Activated CD4-positive, alpha-beta T cell treated with anti-CD3 and anti-CD28 coated beads for 36 hours (primary cell): ENCODE measurements around the gene LYZL6. TPM values are rescaled to one million over a fixed set of nuclear protein-coding genes. Genes with fewer than 3 reads are reported as not detected.
A peak's percentile ranks its signal among the peaks of the same experiment; 100 is the strongest.

Experiments
- ATAC-seq: fragments of 200-7000 bp; cut with Tn5 transposase; one replicate; pipeline ENCODE4 v1.10.0; 2021; ENCODE audit warnings: mild to moderate bottlenecking, moderate library complexity
- CTCF ChIA-PET: fragments of 350-600 bp; sonication (Branson Sonifier 250); formaldehyde crosslinking; loops from one replicate; lab custom pipeline; 2021; ENCODE audit warnings: antibody characterized with exemption; lab: Charles Lee
- POLR2A ChIA-PET: fragments of 350-600 bp; sonication (Branson Sonifier 250); formaldehyde crosslinking; loops from one replicate; lab custom pipeline; 2021; ENCODE audit warnings: antibody characterized with exemption, inconsistent platforms; lab: Charles Lee
- DNase-seq: peaks from one replicate; pipeline ENCODE4 v3.0.0-alpha.2; 2020
- H3K27ac Mint-ChIP-seq: one replicate; pipeline ENCODE4 v1.8.0; 2021; ENCODE audit warnings: mixed read lengths
- H3K27me3 Mint-ChIP-seq: one replicate; pipeline ENCODE4 v1.8.0; 2021; ENCODE audit warnings: mixed read lengths
- H3K36me3 Mint-ChIP-seq: one replicate; pipeline ENCODE4 v1.8.0; 2021; ENCODE audit warnings: low read depth, mixed read lengths
- H3K4me1 Mint-ChIP-seq: one replicate; pipeline ENCODE4 v1.8.0; 2021; ENCODE audit warnings: mixed read lengths
- H3K4me3 Mint-ChIP-seq: one replicate; pipeline ENCODE4 v1.8.0; 2021; ENCODE audit warnings: mild to moderate bottlenecking, moderate library complexity, mixed read lengths
- H3K9me3 Mint-ChIP-seq: one replicate; pipeline ENCODE4 v1.8.0; 2021; ENCODE audit warnings: low read depth, mixed read lengths
- intact Hi-C, 2 experiments: fragments of 100-400 bp; cut with DNase I in 1 of 2; cut with micrococcal nuclease in 1 of 2; formaldehyde crosslinking; loops; one replicate each; pipeline versions ENCODE4 v1.14.2 to v1.15.1; 2022 to 2024; cut with DNase I, micrococcal nuclease
- total RNA-seq, 2 experiments: library from RNA; stranded (reverse); gene quantifications; one replicate each; pipeline ENCODE4 v1.2.3, GENCODE V29; 2021

LYZL6 gene
- total RNA-seq, 2 experiments from 2014 or later = not detected

DNA sequence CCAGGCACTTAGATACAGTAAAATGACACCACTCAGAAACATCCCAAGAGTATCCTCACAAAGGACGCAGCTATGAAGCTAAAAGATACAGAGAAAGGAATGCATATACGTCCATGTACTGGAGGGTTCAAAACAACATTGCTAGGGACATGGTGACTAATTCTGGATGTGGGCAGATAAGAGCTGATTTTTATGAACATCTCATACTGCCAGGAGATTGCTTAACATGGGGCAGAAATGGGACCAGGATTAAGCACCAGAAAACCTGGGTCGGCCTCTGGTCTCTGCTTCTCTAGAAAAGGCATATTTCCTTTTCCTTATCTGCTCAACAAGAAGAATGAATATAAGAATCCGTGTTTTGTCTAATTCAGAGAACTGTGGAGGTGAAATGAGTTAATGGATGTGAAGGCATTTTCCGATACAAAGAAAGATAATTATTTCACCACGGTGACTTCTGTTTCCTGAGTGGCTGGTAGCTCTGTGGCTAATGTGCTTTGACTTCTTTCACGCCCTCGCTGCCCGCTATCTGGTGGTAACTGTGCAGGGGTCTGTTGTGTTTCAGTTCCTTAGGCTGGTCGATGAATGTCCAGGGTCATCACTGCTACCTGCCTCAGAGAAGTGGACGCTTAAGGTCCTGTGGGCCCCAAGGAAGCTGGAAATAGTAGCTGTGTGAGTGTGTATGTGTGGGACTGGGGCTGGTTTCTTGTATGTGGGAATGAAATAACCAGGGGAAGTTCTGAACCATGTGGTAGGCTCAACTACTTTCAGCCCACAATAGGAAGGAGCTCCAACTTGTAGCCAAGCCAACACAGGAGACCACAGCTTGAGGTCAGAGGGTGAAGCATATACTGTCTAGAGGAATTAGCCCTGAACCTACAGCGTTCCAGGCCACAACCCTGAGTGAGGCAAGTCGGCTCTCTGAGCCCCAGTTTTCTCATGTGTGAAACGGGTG is 47.6 kb downstream of the LYZL6 start:
- intact Hi-C loops = no loop called here
- Mint-ChIP-seq H3K27ac (peak overlapping the region; percentile 65), H3K27me3 (no peaks in the 10 kb centered on the region), H3K4me1 (peaks cover 41% of the 10 kb centered on the region), H3K9me3 (no peaks in the 10 kb centered on the region), H3K36me3 (no peaks in the 10 kb centered on the region), H3K4me3 (no peak overlapping the region)
- POLR2A ChIA-PET = interaction anchor here (0.7 to 1.0 kb wide), 2 partner anchors 14 to 15 kb away, joined by 3 to 4 read pairs; no protein-coding TSS in a partner anchor
- peak; percentile 52 for ATAC-seq
- peak; percentile 47 for DNase-seq
- CTCF ChIA-PET = interaction anchor here (0.6 to 1.2 kb wide), 2 partner anchors 12 to 587 kb away, joined by 3 to 4 read pairs; no protein-coding TSS in a partner anchor

DNA sequence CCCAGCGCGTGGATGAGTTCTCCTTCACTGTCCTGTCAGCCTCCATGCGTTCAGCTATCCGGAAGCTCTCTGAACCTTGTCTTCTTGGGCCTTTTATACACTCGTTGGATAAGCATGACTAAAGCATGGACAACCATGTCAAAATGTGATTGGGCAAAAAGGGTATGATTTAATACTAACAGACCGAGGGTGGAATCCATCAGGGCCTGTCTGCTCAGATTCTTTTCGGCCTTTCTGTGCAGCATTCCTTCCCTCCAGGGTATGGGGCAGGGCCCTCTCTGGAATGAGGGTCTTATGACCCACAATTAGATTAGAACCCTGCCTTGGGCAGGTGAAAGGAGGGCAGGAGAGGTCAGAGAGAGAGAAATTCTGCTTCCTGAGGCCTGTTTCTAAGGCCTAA is 49.3 kb downstream of the LYZL6 start:
- ChIA-PET POLR2A (no interaction called here), CTCF (no interaction called here)
- Mint-ChIP-seq H3K9me3 (no peaks in the 10 kb centered on the region), H3K36me3 (no peaks in the 10 kb centered on the region), H3K27ac (no peak overlapping the region), H3K4me1 (peaks cover 50% of the 10 kb centered on the region), H3K4me3 (no peak overlapping the region), H3K27me3 (no peaks in the 10 kb centered on the region)
- intact Hi-C loops = no loop called here
- no peak for ATAC-seq
- no peak for DNase-seq

DNA sequence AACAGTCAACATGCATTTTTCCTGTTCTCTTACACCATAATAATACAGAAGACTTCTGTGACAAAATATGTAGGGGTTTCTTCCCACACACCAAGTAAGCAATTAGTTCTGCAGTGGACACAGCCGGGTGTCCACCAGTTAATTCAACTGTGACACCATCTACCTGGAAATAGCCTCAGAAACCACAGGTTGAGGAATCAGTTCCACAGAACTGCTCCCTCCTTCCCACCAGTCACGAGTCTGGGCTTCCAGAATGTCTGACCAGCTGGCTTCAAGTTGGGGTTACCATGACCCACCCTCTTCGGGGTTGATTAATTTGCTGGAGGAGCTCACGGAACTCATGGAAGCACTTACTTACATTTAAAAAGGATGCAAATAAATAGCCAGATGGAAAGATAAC is 49.8 kb downstream of the LYZL6 start:
- ATAC-seq = no peak
- H3K36me3 Mint-ChIP-seq = no peaks in the 10 kb centered on the region

DNA sequence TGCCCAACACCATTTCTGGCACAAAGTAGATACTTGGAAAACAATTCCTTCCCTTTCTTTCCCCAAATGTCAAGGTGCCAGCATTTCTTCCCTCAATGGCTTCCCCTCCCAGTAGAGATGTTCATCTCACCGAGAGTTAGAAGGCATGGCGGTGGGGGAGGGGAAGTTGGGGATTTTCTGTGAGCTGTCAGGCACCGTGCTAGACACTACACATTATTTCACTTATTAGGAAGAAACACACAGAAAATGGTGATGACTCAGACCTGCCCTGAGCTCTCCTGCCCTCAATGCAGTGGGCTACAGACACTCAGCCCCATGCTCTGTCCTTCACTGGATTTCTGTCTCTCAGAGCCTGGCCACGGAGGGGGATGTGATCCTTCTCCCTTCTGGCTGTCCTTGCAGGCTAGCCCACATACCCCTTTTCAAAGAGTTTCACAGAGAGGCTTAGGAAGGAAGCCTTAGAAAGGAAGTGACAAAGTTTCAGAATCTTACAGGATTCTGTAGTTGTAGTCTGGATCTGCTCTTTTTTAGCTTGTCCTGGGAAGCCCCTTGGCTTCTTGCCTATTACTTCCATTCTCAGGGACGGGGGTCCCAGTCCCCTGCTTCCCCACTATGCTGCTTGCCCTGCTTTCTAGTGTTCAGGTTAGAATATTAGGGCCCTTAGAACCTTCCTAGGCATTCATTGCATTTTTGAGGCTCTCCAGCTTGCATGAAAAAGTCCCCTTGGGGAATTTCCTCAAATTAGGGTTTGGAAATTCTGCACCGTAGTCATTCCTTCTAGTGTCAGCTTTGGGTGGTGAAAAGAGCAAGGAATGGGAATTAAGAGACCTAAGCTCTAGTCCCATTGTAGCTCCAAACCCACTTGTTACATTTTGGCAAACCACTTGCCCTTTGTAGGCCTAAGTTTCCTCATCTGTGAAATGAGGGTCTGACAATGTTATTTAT is 51.1 kb downstream of the LYZL6 start:
- Mint-ChIP-seq H3K4me3 (no peak overlapping the region), H3K9me3 (no peaks in the 10 kb centered on the region)
- POLR2A ChIA-PET = interaction anchor here (0.7 to 1.1 kb wide), 2 partner anchors 13 to 83 kb away, joined by 3 to 4 read pairs; partner anchors contain the start of gene TAF15

More for the DNA sequence above, 49.8 kb downstream of the LYZL6 start:
- CTCF ChIA-PET = interaction anchor here (1.4 kb wide), 1 partner anchor 16 kb away, joined by 3 read pairs; no protein-coding TSS in a partner anchor
- H3K4me1 Mint-ChIP-seq = peaks cover 49% of the 10 kb centered on the region
- H3K9me3 Mint-ChIP-seq = no peaks in the 10 kb centered on the region
- H3K4me3 Mint-ChIP-seq = no peak overlapping the region
- no peak for DNase-seq
- H3K27me3 Mint-ChIP-seq = no peaks in the 10 kb centered on the region
- POLR2A ChIA-PET = no interaction called here
- no peak overlapping the region for H3K27ac Mint-ChIP-seq
- intact Hi-C loops = no loop called here

DNA sequence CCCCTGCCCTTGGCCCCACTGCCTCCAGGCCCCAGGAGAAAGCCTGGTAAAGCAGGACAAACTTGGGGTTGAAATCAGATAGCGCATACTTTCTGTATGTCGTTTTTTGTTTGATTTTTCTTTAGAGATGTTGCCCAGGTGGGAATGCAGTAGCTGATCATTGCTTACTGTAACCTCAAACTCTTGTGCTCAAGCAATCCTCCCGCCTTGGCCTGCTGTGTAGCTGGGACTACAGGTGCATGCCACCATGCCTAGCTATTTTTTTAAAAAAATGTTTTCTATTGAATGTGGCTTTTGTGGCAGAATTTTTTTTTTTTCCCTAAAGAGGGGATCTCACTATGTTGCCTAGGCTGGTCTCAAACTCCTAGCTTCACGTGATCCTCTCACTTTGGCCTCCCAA is 52.2 kb downstream of the LYZL6 start:
- no peak for ATAC-seq
- peaks cover 36% of the 10 kb centered on the region for H3K4me1 Mint-ChIP-seq

More for the DNA sequence above, 51.1 kb downstream of the LYZL6 start:
- CTCF ChIA-PET = interaction anchor here (0.6 to 1.4 kb wide), 5 partner anchors 9 to 46 kb away, joined by 3 to 4 read pairs (median 3); no protein-coding TSS in a partner anchor
- intact Hi-C loops = no loop called here
- peak; percentile 74 for ATAC-seq
- H3K27me3 Mint-ChIP-seq = no peaks in the 10 kb centered on the region
- H3K4me1 Mint-ChIP-seq = peaks cover 38% of the 10 kb centered on the region
- peak; percentile 76 for DNase-seq
- H3K27ac Mint-ChIP-seq = peak overlapping the region; percentile 71
- H3K36me3 Mint-ChIP-seq = no peaks in the 10 kb centered on the region

DNA sequence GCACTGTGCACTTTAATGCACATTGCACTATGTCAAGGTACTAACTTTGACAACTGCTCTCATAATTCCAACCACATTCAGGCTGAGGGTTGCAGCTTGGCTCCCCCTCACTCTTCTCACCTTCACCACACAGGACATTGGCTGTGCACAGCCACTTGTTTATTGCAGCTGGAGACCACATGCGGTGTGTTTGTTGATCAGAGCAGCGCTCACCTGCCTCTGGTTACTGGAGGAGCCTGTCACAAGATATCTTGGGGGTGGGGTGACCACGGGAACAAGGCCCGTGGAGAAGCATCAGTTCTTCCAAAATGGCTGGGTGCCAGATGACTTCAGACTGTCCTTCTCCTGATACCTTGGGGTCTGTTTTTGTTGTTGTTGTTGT is 52.7 kb downstream of the LYZL6 start:
- H3K27ac Mint-ChIP-seq = no peak overlapping the region
- H3K36me3 Mint-ChIP-seq = no peaks in the 10 kb centered on the region
- POLR2A ChIA-PET = interaction anchor here (0.6 kb wide), 1 partner anchor 15 kb away, joined by 4 read pairs; no protein-coding TSS in a partner anchor
- H3K9me3 Mint-ChIP-seq = no peaks in the 10 kb centered on the region
- H3K27me3 Mint-ChIP-seq = no peaks in the 10 kb centered on the region
- CTCF ChIA-PET = interaction anchor here (1.2 kb wide), 1 partner anchor 20 kb away, joined by 5 read pairs; no protein-coding TSS in a partner anchor
- intact Hi-C loops = no loop called here
- H3K4me1 Mint-ChIP-seq = peaks cover 33% of the 10 kb centered on the region
- DNase-seq (peak; percentile 34), ATAC-seq (peak; percentile 6)
- no peak overlapping the region for H3K4me3 Mint-ChIP-seq

More for the DNA sequence above, 52.2 kb downstream of the LYZL6 start:
- CTCF ChIA-PET = interaction anchor here (1.2 kb wide), 1 partner anchor 20 kb away, joined by 5 read pairs; no protein-coding TSS in a partner anchor
- no peaks in the 10 kb centered on the region for H3K27me3 Mint-ChIP-seq
- POLR2A ChIA-PET = interaction anchor here (0.6 to 0.7 kb wide), 2 partner anchors 16 to 22 kb away, joined by 4 to 8 read pairs; no protein-coding TSS in a partner anchor
- H3K27ac Mint-ChIP-seq = no peak overlapping the region
- intact Hi-C loops = no loop called here
- no peaks in the 10 kb centered on the region for H3K36me3 Mint-ChIP-seq
- no peaks in the 10 kb centered on the region for H3K9me3 Mint-ChIP-seq
- no peak for DNase-seq
- H3K4me3 Mint-ChIP-seq = no peak overlapping the region

DNA sequence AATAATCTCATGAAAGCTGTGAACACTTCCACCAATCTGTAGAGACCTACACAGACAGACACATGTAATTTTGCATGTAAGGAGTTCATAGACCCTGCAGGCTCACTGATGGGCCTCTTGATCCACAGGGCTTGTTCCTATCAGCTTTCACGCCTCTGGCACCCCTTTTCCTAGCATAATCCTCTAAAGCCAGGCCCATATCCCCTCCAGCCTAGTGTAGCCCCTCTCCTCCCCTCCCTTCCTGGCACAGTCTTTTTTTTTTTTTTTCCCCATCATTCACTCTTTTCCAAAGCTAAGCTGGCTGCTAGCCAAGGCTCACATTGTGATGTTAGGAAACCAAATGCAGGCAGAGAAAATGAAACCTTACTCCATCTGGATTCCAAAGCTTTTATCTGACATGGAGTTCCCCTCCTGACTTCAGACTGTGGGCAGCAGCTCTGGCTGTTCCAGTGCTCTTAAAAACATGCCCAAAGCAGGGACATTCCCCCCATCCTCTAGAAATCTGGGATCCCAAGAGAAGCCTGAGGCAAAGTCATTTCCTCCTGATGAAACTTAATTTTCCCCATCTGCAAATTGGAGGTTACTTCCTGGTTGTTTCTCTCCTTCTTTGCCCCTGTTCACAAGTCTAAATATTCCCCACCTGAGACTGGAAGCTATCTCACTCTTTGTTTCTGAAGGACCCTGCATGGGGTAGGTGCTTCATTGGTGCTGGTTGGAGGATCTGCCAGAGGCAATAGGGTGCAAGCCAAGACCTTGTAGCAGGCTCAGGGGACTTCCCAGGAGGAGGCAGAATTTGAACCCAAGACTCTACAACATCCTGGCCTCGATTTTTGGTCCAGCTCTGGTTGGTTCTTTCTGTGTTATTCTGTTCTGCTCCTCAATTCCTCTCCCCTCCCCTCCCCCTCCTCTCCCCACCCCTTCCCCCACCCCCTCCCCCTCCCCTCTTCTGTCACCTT is 53.4 kb downstream of the LYZL6 start:
- ChIA-PET CTCF (interaction anchor here (0.6 to 1.2 kb wide), 2 partner anchors 19 to 184 kb away, joined by 3 to 5 read pairs; no protein-coding TSS in a partner anchor), POLR2A (interaction anchor here (0.5 kb wide), 1 partner anchor 69 kb away, joined by 3 read pairs; no protein-coding TSS in a partner anchor)
- no peak for DNase-seq
- intact Hi-C loops = no loop called here
- no peaks in the 10 kb centered on the region for H3K36me3 Mint-ChIP-seq
- ATAC-seq = no peak
- no peaks in the 10 kb centered on the region for H3K9me3 Mint-ChIP-seq
- no peak overlapping the region for H3K27ac Mint-ChIP-seq
- no peaks in the 10 kb centered on the region for H3K27me3 Mint-ChIP-seq
- H3K4me1 Mint-ChIP-seq = peaks cover 33% of the 10 kb centered on the region
- H3K4me3 Mint-ChIP-seq = no peak overlapping the region

DNA sequence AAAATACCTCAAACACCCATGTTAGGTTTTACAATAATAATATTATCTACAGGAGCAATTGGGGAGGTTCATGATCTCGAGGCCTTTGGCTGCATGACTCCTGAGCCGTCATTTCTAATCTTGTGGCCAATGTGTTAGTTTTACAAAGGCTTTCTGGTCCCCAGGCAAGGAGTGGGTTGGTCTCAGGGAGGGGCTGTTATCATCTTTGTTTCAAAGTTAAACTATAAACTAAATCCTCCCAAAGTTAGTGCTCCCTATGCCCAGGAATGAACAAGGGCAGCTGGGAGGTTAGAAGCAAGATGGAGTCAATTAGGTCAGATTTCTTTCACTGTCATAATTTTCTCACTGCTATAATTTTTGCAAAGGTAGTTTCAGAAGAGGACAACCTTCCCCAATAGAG is 54.3 kb downstream of the LYZL6 start:
- Mint-ChIP-seq H3K27me3 (no peaks in the 10 kb centered on the region), H3K27ac (peak overlapping the region; percentile 6), H3K36me3 (no peaks in the 10 kb centered on the region), H3K4me3 (no peak overlapping the region), H3K9me3 (no peaks in the 10 kb centered on the region), H3K4me1 (peaks cover 33% of the 10 kb centered on the region)
- ChIA-PET CTCF (interaction anchor here (1.2 to 1.5 kb wide), 2 partner anchors 10 to 41 kb away, joined by 5 read pairs; no protein-coding TSS in a partner anchor), POLR2A (no interaction called here)
- ATAC-seq (peak; percentile 66), DNase-seq (peak; percentile 39)
- intact Hi-C loops = no loop called here
